UCSD-AML1 (cell line): ENCODE data around the gene MRPL53.
A peak's percentile ranks its signal among the peaks of the same experiment; 100 is the strongest.
"Not testable (repeated sequence)": the region's sequence is repeated elsewhere in the genome, so short reads cannot be mapped to it uniquely, and the experiment has no call there.

Experiments used
- DNase-seq: peaks from one replicate; lab custom pipeline; 2025; ENCODE audit not compliant: unreplicated experiment; lab: John Stamatoyannopoulos, UW

MRPL53 gene

DNA sequence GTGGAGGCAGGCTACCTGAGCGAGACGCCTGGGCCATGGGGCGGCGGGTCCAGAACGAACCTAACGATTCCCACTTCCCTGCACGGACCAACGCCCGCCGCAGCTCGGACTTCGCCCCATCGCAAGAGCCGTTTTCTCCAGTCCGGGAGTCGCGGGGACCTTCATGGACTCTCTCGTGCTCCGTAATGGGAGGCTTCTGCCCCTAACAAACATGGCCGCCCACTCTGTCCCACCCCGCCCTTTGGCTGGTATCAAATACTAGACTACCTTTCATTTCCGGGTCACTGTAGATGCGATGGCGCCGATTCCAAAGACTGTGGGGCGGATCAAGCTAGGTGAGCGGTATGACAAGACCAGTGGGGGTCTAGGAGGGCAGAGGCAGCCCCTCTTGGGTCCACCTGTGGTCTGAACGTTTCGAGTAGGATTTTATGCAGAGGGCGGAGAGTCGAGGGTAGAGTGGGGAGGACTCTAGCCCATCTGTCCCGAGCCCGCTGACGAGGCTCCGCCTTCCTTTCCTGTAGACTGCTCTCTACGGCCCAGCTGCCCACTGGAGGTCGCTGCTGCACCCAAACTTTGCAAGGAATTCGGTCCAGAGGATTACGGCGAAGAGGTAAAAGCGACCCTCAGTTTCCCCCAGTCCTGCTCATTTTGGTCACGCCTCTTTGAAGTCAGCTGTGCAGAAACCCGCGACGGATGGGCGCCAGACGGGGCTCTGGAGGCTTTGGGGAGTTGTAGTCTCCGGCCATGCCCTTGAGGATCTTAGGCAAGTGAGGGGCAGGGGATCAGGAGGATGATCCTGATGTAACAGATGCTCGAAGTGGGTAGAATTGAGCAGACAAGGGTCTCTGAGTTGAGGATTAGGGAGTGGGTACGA, 10.6 kb upstream of the MRPL53 start, which contains the start of the genes CCDC142 and TTC31:
CCDC142 (minus strand) TSS at position 198 of the 874 bp plus-strand sequence; CDS start at position 37, 161 bp downstream.
TTC31 (plus strand) TSS at position 281 of the 874 bp plus-strand sequence; CDS start at position 296, 15 bp downstream.
- peak; percentile 95 for DNase-seq

DNA sequence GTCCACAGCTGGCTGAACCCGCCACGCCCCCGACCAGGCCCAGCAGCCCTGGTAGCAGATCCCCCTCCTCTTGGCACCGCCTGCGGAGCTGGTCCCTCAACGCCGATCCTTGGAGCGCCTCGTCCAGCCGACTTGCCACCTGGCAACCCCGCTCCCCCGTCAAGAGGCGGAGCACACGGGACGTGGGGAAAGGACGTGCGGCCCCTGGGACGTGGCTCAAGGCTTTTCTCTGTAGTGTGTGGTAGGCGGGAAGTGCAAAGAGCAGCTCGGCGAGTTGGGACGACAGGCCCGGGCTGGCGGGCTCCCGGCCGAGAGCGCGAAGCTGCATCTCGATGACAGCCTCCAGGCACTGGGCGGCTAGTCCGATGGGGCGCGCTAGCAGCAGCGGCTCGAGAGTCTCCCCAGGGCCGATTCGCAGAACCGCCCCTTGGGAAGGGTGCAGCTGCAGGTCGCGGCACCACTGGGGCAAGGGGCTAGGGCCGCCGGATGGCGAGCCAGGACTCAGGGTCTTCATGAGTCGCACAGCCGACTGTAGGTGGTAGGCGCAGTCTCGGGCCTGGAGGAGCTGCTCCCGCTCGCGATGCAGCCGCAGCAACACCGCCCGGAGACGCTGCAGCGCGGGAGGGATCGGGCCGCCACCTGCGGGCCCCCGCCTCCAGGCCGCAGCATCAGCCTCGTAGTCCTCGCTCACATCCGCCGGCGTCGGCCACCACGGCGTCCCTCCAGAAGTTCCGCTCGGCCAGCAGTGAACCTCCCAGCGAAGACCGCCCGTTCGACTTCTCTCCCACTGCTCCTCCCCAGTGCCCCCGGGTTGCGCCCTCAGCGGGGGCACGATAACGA, 9.7 kb upstream of the MRPL53 start:
- DNase-seq = peak; percentile 86

GRCh38 chr2:74481431-74481830, 9.0 kb upstream of the MRPL53 start:
- no peak for DNase-seq

GRCh38 chr2:74474899-74475298, 2.4 kb upstream of the MRPL53 start:
- DNase-seq = no peak

- no peak for DNase-seq
These were observed 2.0 kb upstream of the MRPL53 start for GRCh38 chr2:74474481-74474880.

DNA sequence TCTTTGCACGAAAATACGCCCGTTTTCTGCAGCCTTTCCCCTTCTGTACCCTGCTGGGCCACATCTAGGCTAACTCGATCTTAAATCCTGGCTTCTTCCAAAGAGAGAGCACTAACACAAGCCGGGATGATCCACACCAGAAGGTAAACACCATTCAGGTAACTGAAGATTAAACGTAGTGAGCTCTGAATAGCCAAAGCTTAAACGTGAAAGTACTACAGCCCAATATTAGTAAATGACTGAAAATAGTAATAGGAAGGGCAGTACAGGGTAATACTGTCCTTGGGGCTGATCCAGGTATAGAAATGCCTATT, 422 bp upstream of the MRPL53 start:
- DNase-seq = no peak

DNA sequence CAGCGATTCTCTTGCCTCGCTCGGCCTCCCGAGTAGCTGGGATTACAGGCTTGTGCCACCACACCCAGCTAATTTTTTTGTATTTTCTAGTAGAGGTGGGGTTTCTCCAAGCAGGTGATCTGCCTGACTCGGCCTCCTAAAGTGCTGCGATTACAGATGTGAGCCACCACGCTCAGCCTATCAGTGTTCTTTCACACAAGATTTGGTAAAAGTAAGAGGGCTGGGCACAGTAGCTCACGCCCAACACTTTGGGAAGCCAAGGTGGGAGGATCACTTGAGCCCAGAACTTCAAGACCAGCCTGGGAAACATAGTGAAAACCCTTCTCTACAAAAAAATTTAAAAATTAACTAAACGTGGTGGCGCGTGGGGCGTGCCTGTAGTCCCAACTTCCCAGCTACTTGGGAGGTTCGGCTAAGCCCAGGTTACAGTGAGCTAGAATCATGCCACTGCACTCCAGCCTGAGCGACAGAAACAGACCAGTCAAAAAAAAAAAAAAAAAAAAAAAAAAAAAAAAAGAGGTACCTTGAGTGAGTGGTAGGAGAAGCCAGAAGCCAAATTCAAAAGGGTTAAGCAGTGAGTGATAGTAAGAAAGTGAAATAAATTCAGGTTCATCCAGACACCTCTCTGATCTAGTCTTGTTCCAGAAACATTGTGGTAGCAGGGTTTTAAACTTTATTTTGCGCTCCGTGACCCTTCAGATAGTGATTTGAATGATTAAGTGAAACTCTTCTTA, 981 bp downstream of the MRPL53 start:
- no peak for DNase-seq

DNA sequence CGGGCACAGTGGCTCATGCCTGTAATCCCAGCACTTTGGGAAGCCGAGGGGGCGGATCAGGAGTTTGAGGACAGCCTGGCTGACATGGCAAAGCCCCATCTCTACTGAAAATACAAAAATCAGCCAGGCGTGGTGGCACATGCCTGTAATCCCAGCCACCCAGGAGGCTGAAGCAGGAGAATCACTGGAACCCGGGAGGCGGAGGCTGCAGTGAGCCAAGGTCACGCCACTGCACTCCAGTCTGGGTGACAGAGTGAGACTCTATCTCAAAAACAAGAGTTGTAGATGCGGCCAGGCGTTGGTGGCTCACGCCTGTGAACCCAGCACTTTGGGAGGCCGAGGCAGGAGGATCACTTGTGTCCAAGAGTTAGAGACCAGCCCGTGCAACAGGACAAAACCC, 1.7 kb downstream of the MRPL53 start:
- not testable (repeated sequence) for DNase-seq

GRCh38 chr2:74464406-74464805, 8.1 kb downstream of the MRPL53 start:
- no peak for DNase-seq

DNA sequence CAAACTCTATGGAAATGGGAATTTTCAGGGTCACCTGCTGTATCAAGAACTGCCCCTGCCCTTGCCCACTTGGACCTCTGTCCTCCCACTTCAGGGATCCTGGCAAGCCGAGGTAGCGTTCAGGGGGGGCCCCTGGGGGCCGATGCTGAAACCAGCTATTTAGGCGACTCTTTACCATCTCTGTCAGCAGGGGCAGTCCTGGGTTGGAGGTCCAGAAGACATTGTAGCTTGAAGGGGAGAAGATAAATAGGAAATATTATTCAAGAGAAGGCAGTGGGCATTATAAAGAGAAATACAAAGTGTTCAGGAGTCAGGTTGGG, 9.7 kb downstream of the MRPL53 start:
- DNase-seq = no peak

DNA sequence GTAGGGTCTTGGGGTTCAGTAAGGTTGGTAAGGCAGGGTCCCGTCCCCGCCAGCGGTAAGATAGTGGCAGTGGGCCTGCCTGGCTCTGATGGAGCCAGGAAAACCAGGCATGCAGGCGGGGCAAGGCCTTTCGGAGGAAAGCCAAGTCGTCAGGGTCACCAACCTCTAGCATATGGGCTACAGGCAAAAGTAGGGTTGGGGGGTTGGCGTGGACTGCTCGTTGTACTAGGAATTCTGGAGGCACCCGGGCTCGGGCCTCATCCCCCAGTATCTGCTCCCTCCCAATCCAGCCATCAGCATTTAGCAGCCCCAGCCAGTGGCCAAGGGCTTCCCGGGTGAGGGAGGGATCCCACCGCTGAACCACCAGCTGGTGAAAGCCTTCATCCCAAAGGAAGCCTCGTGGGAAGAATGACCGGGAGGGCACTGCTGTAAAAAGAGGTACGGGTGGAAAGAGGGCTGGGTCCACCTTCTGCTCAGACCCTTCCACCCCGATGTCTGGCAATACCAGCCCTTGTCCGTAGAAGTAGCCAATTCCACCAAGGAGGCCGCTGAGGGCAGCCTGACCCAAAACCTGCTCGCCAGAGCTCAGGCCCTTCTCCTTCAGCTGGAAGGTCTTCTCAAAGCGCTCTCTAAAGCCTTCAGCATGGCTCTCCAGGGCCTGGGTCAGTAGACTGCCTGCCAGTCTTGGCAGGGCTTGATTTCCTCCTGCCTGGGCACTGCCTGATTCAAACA, 10.3 kb downstream of the MRPL53 start:
- DNase-seq = no peak

DNA sequence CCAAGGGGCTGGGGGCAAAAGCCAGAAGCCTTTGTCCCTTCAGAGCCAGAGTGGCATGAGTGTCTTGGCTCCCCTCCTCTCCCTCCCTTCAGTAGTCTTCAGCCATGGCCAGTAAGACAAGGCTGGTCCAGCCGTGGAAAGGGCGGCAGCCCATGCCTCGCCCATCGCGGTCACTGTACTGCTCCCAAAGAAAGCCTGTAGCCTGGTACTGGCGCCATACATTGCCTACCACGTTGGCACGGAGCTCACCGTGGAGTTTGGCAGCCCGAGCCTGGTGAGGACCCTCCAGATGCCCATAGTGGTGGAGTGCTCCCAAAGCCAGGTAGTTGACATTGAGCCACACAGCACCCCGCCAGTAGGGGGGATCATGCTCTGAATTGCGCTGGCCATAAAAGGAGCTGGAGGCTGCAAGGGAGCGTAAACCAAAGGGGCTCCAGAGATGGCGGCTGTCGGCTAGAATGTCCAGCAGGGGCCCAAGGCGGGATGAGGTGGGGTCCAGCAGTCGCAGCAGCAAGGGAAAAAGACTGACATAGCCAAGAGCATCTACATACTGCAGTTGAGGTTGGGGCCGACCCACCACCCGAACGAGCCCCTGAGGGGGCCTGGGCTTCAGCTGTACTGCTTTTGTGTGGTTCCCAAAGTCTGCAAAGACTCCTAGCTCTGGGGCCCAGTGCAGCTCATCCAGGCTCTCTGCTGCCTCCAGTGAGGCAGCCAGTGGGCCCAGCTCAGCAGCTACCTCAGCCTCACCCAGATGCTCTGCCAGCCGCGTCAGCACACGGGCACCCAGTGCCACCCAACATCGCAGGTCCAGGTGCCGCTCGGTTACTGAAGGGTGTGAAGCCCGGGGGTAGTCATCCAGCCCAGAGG, 11.1 kb downstream of the MRPL53 start:
- no peak for DNase-seq

DNA sequence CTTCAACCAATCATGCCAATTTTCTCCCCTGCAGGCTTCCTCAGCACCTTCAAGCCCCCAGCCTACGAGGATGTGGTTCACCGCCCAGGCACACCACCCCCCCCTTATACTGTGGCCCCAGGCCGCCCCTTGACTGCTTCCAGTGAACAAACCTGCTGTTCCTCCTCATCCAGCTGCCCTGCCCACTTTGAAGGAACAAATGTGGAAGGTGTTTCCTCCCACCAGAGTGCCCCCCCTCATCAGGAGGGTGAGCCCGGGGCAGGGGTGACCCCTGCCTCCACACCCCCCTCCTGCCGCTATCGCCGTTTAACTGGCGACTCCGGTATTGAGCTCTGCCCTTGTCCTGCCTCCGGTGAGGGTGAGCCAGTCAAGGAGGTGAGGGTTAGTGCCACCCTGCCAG, 12.3 kb downstream of the MRPL53 start:
- DNase-seq = not testable (repeated sequence)

- DNase-seq = not testable (repeated sequence)
These were observed 12.9 kb downstream of the MRPL53 start for GRCh38 chr2:74459503-74460118.

GRCh38 chr2:74458938-74459363, 13.5 kb downstream of the MRPL53 start:
- no peak for DNase-seq

GRCh38 chr2:74458132-74458937, 14.1 kb downstream of the MRPL53 start, which contains the start of gene WBP1:
TSS of gene WBP1 (plus strand) at chr2:74458438. CDS start at chr2:74458603, 165 bp downstream.
- DNase-seq = peak; percentile 99

DNA sequence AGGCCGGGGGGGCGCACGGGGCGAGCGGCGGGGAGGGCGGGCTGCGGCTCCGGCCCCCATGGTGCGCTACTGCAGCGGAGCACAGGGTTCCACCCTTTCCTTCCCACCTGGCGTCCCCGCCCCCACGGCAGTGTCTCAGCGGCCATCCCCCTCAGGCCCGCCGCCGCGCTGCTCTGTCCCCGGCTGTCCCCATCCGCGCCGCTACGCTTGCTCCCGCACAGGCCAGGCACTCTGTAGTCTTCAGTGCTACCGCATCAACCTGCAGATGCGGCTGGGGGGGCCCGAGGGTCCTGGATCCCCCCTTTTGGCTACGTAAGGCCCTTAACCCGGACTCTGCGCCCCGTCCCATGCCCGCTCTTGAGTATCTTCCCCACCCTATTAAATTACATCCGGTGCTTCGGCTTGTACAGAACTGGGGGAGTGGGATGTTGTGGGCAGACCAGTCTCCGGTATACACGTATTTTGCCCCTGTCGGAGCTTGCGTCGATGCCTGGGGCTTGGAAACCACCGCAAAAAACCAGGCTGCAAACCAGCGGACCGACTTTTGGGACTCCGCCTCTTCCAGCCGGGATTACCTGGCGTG, 14.8 kb downstream of the MRPL53 start:
- DNase-seq = peak; percentile 73

GRCh38 chr2:74457129-74457548, 15.3 kb downstream of the MRPL53 start:
- no peak for DNase-seq
